Endodermal cell (in vitro differentiated cells): Measurements from ENCODE around the gene ABHD16A. TPM values are rescaled to one million over a fixed set of nuclear protein-coding genes. Genes with fewer than 3 reads are reported as not detected.

Source experiments
- DNase-seq: peaks from one replicate; pipeline ENCODE4 v3.0.0-alpha.2; 2017
- H3K27ac ChIP-seq: 2 replicates; pipeline ENCODE4 v1.5.1; 2013; ENCODE audit warnings: mild to moderate bottlenecking, low read depth, low read length, moderate library complexity
- H3K27me3 ChIP-seq: 2 replicates; pipeline ENCODE4 v1.6.1; 2013; ENCODE audit warnings: mild to moderate bottlenecking, low read length, moderate library complexity; ENCODE audit not compliant: insufficient read depth, control insufficient read depth, poor library complexity, severe bottlenecking
- H3K36me3 ChIP-seq: 2 replicates; pipeline ENCODE4 v1.7.0; 2013; ENCODE audit warnings: mild to moderate bottlenecking, low read length, moderate library complexity; ENCODE audit not compliant: control insufficient read depth, insufficient read depth
- H3K4me1 ChIP-seq: one replicate; pipeline ENCODE4 v1.7.0; 2013; ENCODE audit warnings: low read length; ENCODE audit not compliant: control insufficient read depth, insufficient read depth
- H3K4me3 ChIP-seq: 2 replicates; pipeline ENCODE4 v1.5.1; 2013; ENCODE audit warnings: mild to moderate bottlenecking, low read length, moderate library complexity
- H3K9ac ChIP-seq: 2 replicates; pipeline ENCODE4 v1.6.1; 2013; ENCODE audit warnings: mild to moderate bottlenecking, low read length, moderate library complexity; ENCODE audit not compliant: poor library complexity, severe bottlenecking; ENCODE audit errors: extremely low read depth
- H3K9me3 ChIP-seq: 2 replicates; pipeline ENCODE4 v1.6.1; 2013; ENCODE audit warnings: mild to moderate bottlenecking, low read length, moderate library complexity; ENCODE audit not compliant: control insufficient read depth
- H3K27ac Mint-ChIP-seq: 2 replicates; pipeline ENCODE4 v1.8.0; 2020; ENCODE audit warnings: mixed read lengths
- H3K27me3 Mint-ChIP-seq: 2 replicates; pipeline ENCODE4 v1.8.0; 2021; ENCODE audit warnings: mild to moderate bottlenecking, mixed read lengths; ENCODE audit not compliant: insufficient read depth
- H3K36me3 Mint-ChIP-seq: 2 replicates; pipeline ENCODE4 v1.8.0; 2020; ENCODE audit warnings: low read depth, mixed read lengths
- H3K4me1 Mint-ChIP-seq: 2 replicates; pipeline ENCODE4 v1.8.0; 2020; ENCODE audit warnings: mixed read lengths
- H3K4me3 Mint-ChIP-seq: 2 replicates; pipeline ENCODE4 v1.8.0; 2020; ENCODE audit warnings: mild to moderate bottlenecking, moderate library complexity, mixed read lengths
- H3K9me3 Mint-ChIP-seq: 2 replicates; pipeline ENCODE4 v1.8.0; 2020; ENCODE audit warnings: mild to moderate bottlenecking, mixed read lengths
- WGBS, 2 experiments: methylation state at CpG; one replicate each; pipeline versions ENCODE4 v1.1.5 to v1.1.7; 2013; ENCODE audit warnings: missing lambda C conversion rate in 2 of 2, mixed read lengths in 1 of 2; ENCODE audit not compliant: insufficient coverage in 1 of 2, insufficient read length in 1 of 2; 5-methylcytosine and 5-hydroxymethylcytosine counted together
- total RNA-seq, 2 donors: library from RNA; stranded (reverse); fragmentation: NEBNext Ultra II Directional in 1 of 2; extraction: Animal tissue kit (Norgen Biotek cat#: 25700) in 1 of 2; gene quantifications; 2 replicates in 1 of 2; 3 replicates in 1 of 2; pipeline ENCODE4 v1.2.1, GENCODE V29; 2021
- TF ChIP-seq, protein P1 (sequence below): fragments of 200-600 bp; sonication (generic); conservative IDR thresholded peaks from 2 replicates; pipeline ENCODE4 v1.5.0; 2021; ENCODE audit warnings: antibody characterized with exemption, mild to moderate bottlenecking

Gene ABHD16A
- total RNA-seq, 2 donors from 2014 or later: 38.3 to 59.5 TPM

DNA sequence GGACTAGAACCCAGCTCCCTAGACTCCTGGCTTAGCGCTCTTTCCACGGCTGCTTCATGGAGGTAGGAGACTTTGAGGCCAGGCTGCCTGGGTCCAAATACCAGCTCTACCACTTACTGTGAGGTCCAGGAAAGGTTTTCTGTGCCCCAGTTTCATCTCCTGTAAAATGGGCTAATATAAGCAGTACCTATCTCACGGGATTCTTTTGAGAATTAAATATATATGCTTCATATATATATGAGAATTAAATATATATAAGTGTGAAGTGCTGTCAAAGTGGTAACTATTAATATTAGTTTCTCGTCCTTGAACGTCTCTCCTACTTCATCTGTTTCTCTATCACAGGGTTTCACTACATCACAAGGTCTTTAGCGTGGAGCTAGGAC, 12.1 kb downstream of the ABHD16A start:
- Histone ChIP-seq H3K27me3 (no peaks in the 10 kb centered on the region), H3K4me3 (no peak overlapping the region), H3K36me3 (peaks cover 76% of the 10 kb centered on the region), H3K9ac (no peak overlapping the region), H3K9me3 (no peaks in the 10 kb centered on the region), H3K27ac (no peak overlapping the region), H3K4me1 (peaks cover 13% of the 10 kb centered on the region)
- TF ChIP-seq, protein P1, sequence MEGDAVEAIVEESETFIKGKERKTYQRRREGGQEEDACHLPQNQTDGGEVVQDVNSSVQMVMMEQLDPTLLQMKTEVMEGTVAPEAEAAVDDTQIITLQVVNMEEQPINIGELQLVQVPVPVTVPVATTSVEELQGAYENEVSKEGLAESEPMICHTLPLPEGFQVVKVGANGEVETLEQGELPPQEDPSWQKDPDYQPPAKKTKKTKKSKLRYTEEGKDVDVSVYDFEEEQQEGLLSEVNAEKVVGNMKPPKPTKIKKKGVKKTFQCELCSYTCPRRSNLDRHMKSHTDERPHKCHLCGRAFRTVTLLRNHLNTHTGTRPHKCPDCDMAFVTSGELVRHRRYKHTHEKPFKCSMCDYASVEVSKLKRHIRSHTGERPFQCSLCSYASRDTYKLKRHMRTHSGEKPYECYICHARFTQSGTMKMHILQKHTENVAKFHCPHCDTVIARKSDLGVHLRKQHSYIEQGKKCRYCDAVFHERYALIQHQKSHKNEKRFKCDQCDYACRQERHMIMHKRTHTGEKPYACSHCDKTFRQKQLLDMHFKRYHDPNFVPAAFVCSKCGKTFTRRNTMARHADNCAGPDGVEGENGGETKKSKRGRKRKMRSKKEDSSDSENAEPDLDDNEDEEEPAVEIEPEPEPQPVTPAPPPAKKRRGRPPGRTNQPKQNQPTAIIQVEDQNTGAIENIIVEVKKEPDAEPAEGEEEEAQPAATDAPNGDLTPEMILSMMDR: no peak
- WGBS, 2 experiments: 93 to 100% methylated on average over 3 to 5 of the region's 6 CpGs
- Mint-ChIP-seq H3K4me3 (no peak overlapping the region), H3K36me3 (peaks cover 68% of the 10 kb centered on the region), H3K27ac (peak overlapping the region; percentile 83), H3K9me3 (no peaks in the 10 kb centered on the region), H3K27me3 (no peaks in the 10 kb centered on the region), H3K4me1 (peaks cover 15% of the 10 kb centered on the region)
- DNase-seq: no peak

DNA sequence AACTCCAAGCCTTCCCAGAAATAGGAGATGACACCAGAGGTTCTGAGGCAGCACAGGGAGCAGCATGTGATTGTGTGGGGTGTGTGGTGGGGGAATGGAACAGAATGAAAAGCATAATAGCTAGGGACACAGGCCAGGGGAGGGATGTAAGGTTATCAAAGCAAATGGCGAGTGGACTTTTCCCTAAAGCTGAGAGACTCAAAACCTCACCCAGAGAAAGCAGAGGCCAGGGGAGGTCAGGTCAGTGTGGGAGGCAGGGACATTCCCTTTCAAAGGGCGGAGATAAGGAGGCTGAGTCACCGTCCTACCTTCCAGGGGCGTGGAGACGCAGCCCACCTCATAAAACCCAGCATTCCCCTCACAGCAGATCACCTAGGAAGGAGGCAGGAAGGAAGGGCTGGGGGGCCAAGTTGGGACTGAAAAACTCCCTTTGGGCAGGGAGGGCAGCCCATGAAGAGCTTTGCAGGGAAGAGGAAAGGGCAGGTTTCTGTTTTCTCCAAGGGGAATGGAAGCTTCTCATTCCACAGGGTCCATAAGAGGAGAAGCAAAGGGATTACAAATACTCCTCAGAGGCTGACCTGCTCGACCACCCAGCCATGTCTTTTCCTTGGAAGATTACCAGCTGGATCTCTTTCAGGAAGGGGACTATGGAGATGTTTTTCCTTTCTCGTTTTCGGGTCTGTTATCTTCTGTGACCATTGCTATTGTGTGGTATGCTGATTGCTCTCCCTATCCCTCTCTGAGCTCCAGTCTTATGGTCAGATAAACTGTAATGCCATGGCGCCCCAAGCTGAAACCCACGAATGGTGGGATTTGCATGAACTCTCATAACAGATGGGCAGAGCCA, 12.7 kb downstream of the ABHD16A start:
- TF ChIP-seq, protein P1: no peak
- Histone ChIP-seq H3K4me1 (peaks cover 13% of the 10 kb centered on the region), H3K9ac (no peak overlapping the region), H3K36me3 (peaks cover 81% of the 10 kb centered on the region), H3K27ac (no peak overlapping the region), H3K9me3 (no peaks in the 10 kb centered on the region), H3K4me3 (no peak overlapping the region), H3K27me3 (no peaks in the 10 kb centered on the region)
- H3K36me3 Mint-ChIP-seq: peaks cover 71% of the 10 kb centered on the region
- no peak for DNase-seq
- H3K27ac Mint-ChIP-seq: peak overlapping the region; percentile 83
- H3K4me3 Mint-ChIP-seq: no peak overlapping the region
- H3K27me3 Mint-ChIP-seq: no peaks in the 10 kb centered on the region
- no peaks in the 10 kb centered on the region for H3K9me3 Mint-ChIP-seq
- H3K4me1 Mint-ChIP-seq: peaks cover 15% of the 10 kb centered on the region
- WGBS, 2 experiments: 70 to 74% methylated on average over 4 to 9 of the region's 10 CpGs

DNA sequence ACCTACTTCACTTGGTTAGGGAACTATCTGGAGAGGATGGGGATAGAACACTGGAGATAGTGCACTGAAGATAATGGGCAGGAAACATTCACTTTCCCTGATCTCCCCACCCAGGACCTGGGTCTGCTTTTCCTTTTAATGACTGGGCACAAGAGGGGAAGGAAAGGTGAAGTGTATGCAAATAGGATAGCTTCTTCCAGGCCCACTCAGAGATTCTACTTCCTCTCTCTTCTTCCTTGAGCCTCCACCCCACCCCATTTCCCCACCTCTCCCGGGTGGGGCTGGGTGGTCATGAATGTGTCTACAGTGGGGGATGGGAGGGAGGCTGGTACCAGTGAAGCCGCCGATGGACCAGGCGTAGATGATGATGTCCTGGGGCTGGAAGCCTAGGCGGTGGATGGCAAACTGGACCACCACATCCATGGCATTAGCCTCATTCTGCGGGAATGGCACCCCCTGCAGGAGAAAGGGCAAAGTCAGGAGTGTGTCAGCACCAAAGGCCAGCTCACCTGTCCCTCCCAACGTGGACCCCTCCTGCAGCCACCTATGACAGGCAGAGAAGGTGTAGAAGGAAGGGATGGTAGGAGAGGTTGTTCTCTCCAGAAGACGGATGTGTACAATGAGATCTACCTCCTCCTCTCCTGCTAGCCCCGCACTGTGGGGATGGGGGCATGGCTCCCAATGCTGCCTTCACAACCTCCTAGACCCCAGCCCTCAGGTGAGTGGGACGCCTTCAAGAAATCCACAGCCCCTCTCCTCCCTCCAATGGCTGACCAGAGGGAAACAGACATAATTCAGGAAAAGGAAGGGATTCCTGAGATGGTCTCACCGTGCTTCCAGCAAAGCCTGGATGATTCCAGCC, 13.6 kb downstream of the ABHD16A start:
- H3K4me3 Mint-ChIP-seq: no peak overlapping the region

More for the DNA sequence above, 13.6 kb downstream of the ABHD16A start:
- Histone ChIP-seq H3K4me1 (peaks cover 13% of the 10 kb centered on the region), H3K9ac (no peak overlapping the region), H3K9me3 (no peaks in the 10 kb centered on the region), H3K27ac (no peak overlapping the region), H3K36me3 (peaks cover 72% of the 10 kb centered on the region), H3K27me3 (no peaks in the 10 kb centered on the region), H3K4me3 (no peak overlapping the region)
- Mint-ChIP-seq H3K9me3 (no peaks in the 10 kb centered on the region), H3K4me1 (peaks cover 15% of the 10 kb centered on the region), H3K36me3 (peaks cover 68% of the 10 kb centered on the region), H3K27ac (peak overlapping the region; percentile 83), H3K27me3 (no peaks in the 10 kb centered on the region)
- WGBS, 2 experiments: 80 to 85% methylated on average over 5 to 10 of the region's 11 CpGs
- DNase-seq: peak; percentile 84
- TF ChIP-seq, protein P1: peak; percentile 73
